Calu3 (cell line): ENCODE results near the gene PGLYRP3. TPM values are rescaled to one million over a fixed set of nuclear protein-coding genes. Genes with fewer than 3 reads are reported as not detected.
A peak's percentile ranks its signal among the peaks of the same experiment; 100 is the strongest.

Experiments used
- BruUV-seq: library from RNA; stranded (reverse); fragments of 400-500 nt; replicated peaks from 2 replicates; lab custom pipeline; 2021; lab: Mats Ljungman, UMichigan
- CTCF ChIA-PET: fragments of 300-600 bp; sonication (Branson Sonifier 250); formaldehyde crosslinking; loops from one replicate; lab custom pipeline; 2022; ENCODE audit warnings: antibody characterized with exemption; lab: Charles Lee
- DNase-seq: peaks from one replicate; pipeline ENCODE4 v3.0.0; 2022
- H3K27ac Mint-ChIP-seq: one replicate; pipeline ENCODE4 v1.8.0; 2022; ENCODE audit warnings: mixed read lengths; ENCODE audit not compliant: unreplicated experiment
- H3K27me3 Mint-ChIP-seq: one replicate; pipeline ENCODE4 v1.8.0; 2022; ENCODE audit warnings: mixed read lengths; ENCODE audit not compliant: unreplicated experiment
- H3K36me3 Mint-ChIP-seq: one replicate; pipeline ENCODE4 v1.8.0; 2022; ENCODE audit warnings: mild to moderate bottlenecking, moderate library complexity, mixed read lengths; ENCODE audit not compliant: insufficient read depth, unreplicated experiment
- H3K4me1 Mint-ChIP-seq: one replicate; pipeline ENCODE4 v1.8.0; 2022; ENCODE audit warnings: mild to moderate bottlenecking, low read depth, mixed read lengths; ENCODE audit not compliant: unreplicated experiment
- H3K4me3 Mint-ChIP-seq: one replicate; pipeline ENCODE4 v1.8.0; 2022; ENCODE audit warnings: mild to moderate bottlenecking, low read depth, moderate library complexity, mixed read lengths; ENCODE audit not compliant: unreplicated experiment
- H3K9me3 Mint-ChIP-seq: one replicate; pipeline ENCODE4 v1.8.0; 2022; ENCODE audit warnings: low read depth, mixed read lengths; ENCODE audit not compliant: unreplicated experiment
- intact Hi-C: fragments of 100-400 bp; cut with micrococcal nuclease; formaldehyde crosslinking; loops from one replicate; pipeline ENCODE4 v1.10.0; 2022; ENCODE audit not compliant: unreplicated experiment
- total RNA-seq: library from RNA; stranded (reverse); gene quantifications from 2 replicates; pipeline ENCODE4 v1.2.3, GENCODE V29; 2022
- TF ChIP-seq, protein P1 (sequence below): fragments of 200-600 bp; IDR thresholded peaks from one replicate; pipeline ENCODE4 v1.8.0; 2022; ENCODE audit warnings: antibody characterized with exemption; ENCODE audit not compliant: unreplicated experiment

The PGLYRP3 gene
- total RNA-seq, 1 experiment from 2014 or later, result not detected

- no peaks in the 10 kb centered on the region for H3K9me3 Mint-ChIP-seq
- peak; percentile 76 for DNase-seq
- BruUV-seq, result no TSS peak
- TF ChIP-seq, protein P1, sequence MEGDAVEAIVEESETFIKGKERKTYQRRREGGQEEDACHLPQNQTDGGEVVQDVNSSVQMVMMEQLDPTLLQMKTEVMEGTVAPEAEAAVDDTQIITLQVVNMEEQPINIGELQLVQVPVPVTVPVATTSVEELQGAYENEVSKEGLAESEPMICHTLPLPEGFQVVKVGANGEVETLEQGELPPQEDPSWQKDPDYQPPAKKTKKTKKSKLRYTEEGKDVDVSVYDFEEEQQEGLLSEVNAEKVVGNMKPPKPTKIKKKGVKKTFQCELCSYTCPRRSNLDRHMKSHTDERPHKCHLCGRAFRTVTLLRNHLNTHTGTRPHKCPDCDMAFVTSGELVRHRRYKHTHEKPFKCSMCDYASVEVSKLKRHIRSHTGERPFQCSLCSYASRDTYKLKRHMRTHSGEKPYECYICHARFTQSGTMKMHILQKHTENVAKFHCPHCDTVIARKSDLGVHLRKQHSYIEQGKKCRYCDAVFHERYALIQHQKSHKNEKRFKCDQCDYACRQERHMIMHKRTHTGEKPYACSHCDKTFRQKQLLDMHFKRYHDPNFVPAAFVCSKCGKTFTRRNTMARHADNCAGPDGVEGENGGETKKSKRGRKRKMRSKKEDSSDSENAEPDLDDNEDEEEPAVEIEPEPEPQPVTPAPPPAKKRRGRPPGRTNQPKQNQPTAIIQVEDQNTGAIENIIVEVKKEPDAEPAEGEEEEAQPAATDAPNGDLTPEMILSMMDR, result peak; percentile 54
- no peak overlapping the region for H3K4me3 Mint-ChIP-seq
- H3K27ac Mint-ChIP-seq, result no peak overlapping the region
- H3K27me3 Mint-ChIP-seq, result peaks cover 36% of the 10 kb centered on the region
- intact Hi-C loops, result loop anchor here (10.0 kb wide), 1 partner anchor 629 kb away; the partner anchor contains the start of gene RAB13
- H3K4me1 Mint-ChIP-seq, result peaks cover 34% of the 10 kb centered on the region
- H3K36me3 Mint-ChIP-seq, result no peaks in the 10 kb centered on the region
- CTCF ChIA-PET, result interaction anchor here (0.7 to 4.7 kb wide), 3 partner anchors 9 to 217 kb away, joined by 3 to 58 read pairs (median 3); no protein-coding TSS in a partner anchor
Measured at GRCh38 chr1:153355445-153356071, 42.8 kb upstream of the PGLYRP3 start.

DNA sequence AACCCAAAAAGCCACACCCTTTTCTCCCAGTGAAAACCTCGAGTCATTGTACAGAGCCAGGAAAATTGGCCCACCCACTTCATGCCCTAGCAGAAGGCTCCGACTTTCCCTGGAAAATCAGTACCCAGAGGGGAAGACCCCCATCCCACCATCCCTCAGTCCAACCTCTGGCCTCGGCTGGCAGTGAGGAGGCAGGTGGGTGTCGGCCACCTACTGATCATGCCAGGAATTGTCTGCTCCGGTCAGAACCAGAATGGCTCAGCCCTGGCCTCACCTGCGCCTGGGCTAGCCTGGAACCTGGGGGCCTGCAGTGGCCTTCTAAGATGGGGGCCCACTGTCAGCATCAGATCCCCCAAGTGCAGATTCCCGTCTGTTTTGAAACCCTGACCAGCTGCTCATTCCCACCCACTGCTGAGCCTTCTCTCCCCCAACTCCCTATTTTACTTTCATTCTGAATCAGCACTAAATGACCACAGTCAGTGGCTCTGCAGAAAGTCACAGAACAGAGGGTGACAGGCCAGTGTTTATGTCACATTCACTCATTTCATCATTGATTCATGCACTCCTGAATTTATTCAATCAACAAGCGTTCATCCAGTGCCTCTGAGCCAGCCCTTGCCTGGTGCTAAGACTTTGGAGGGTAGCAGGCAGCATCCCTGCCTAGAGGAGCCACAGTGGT lies 41.9 kb upstream of the PGLYRP3 start:
- H3K36me3 Mint-ChIP-seq, result no peaks in the 10 kb centered on the region
- H3K27ac Mint-ChIP-seq, result no peak overlapping the region
- intact Hi-C loops, result loop anchor here (5.0 to 10.0 kb wide), 2 partner anchors 213 to 630 kb away; partner anchors contain the start of genes RAB13 and S100A2
- peaks cover 43% of the 10 kb centered on the region for H3K27me3 Mint-ChIP-seq
- DNase-seq, result no peak
- CTCF ChIA-PET, result interaction anchor here (0.7 to 4.7 kb wide), 4 partner anchors 8 to 218 kb away, joined by 3 to 58 read pairs (median 4); partner anchors contain the start of gene S100A12
- no peak overlapping the region for H3K4me3 Mint-ChIP-seq
- no peaks in the 10 kb centered on the region for H3K9me3 Mint-ChIP-seq
- TF ChIP-seq, protein P1, result no peak
- no TSS peak for BruUV-seq
- H3K4me1 Mint-ChIP-seq, result peaks cover 34% of the 10 kb centered on the region

- DNase-seq, result peak; percentile 56
- Mint-ChIP-seq H3K4me3 (no peak overlapping the region), H3K4me1 (peaks cover 34% of the 10 kb centered on the region), H3K9me3 (no peaks in the 10 kb centered on the region), H3K27me3 (peaks cover 56% of the 10 kb centered on the region), H3K36me3 (no peaks in the 10 kb centered on the region), H3K27ac (no peak overlapping the region)
- TF ChIP-seq, protein P1, result peak; percentile 52
- no TSS peak for BruUV-seq
- CTCF ChIA-PET, result interaction anchor here (0.8 to 4.7 kb wide), 7 partner anchors 10 to 141 kb away, joined by 4 to 58 read pairs (median 4); partner anchors contain the start of gene S100A12
- intact Hi-C loops, result loop anchor here (1.0 to 10.0 kb wide), 3 partner anchors 51 to 631 kb away; partner anchors contain the start of genes RAB13 and S100A2
Measured at GRCh38 chr1:153353226-153353947, 40.6 kb upstream of the PGLYRP3 start.

- Mint-ChIP-seq H3K4me3 (no peak overlapping the region), H3K4me1 (peaks cover 26% of the 10 kb centered on the region), H3K27ac (no peak overlapping the region), H3K36me3 (no peaks in the 10 kb centered on the region), H3K27me3 (peaks cover 65% of the 10 kb centered on the region), H3K9me3 (no peaks in the 10 kb centered on the region)
- no TSS peak for BruUV-seq
- intact Hi-C loops, result loop anchor here (1.0 to 10.0 kb wide), 3 partner anchors 143 to 632 kb away; partner anchors contain the start of genes RAB13 and S100A2
- CTCF ChIA-PET, result interaction anchor here (0.9 to 4.7 kb wide), 4 partner anchors 9 to 142 kb away, joined by 4 to 58 read pairs (median 6); no protein-coding TSS in a partner anchor
- peak; percentile 73 for DNase-seq
- TF ChIP-seq, protein P1, result peak; percentile 93
Measured at GRCh38 chr1:153352523-153352922, 39.8 kb upstream of the PGLYRP3 start.
